RWPE1 (cell line): ENCODE data around the gene MAST3.
A peak's percentile ranks its signal among the peaks of the same experiment; 100 is the strongest.

ENCODE experiments used
- CTCF ChIA-PET: fragments of 350-600 bp; sonication (Branson Sonifier 250); formaldehyde crosslinking; extraction: SDS; loops from one replicate; lab custom pipeline; 2021; lab: Yijun Ruan, JAX
- POLR2A ChIA-PET: fragments of 400-600 bp; formaldehyde crosslinking; extraction: SDS; loops from one replicate; lab custom pipeline; 2020; ENCODE audit warnings: antibody characterized with exemption; ENCODE audit not compliant: low non-redundant PET; lab: Yijun Ruan, JAX
- DNase-seq: peaks from one replicate; pipeline ENCODE4 v3.0.0; 2012; ENCODE audit warnings: low spot score
- H3K27ac ChIP-seq: fragments of 450-650 bp; 2 replicates; pipeline ENCODE4 v1.5.1; 2017
- CTCF ChIP-seq: fragments of 450-650 bp; conservative IDR thresholded peaks from 2 replicates; pipeline ENCODE4 v1.5.1; 2017; ENCODE audit warnings: low read depth, mild to moderate bottlenecking

The MAST3 gene

GRCh38 chr19:18161636-18162002 is 64.0 kb downstream of the MAST3 start:
- no peak; the same call in none of the 2 replicates for TF ChIP-seq CTCF
- ChIA-PET CTCF (interaction anchor here (0.6 to 2.6 kb wide), 7 partner anchors 9 to 509 kb away, joined by 3 to 8 read pairs (median 4); no protein-coding TSS in a partner anchor), POLR2A (no interaction called here)
- H3K27ac ChIP-seq = peak overlapping the region; percentile 99
- no peak for DNase-seq

- CTCF ChIA-PET = no interaction called here
- POLR2A ChIA-PET = no interaction called here
- DNase-seq = no peak
- TF ChIP-seq CTCF = no peak
- H3K27ac ChIP-seq = peak overlapping the region; percentile 99
These were observed 66.5 kb downstream of the MAST3 start for GRCh38 chr19:18164072-18164471.

DNA sequence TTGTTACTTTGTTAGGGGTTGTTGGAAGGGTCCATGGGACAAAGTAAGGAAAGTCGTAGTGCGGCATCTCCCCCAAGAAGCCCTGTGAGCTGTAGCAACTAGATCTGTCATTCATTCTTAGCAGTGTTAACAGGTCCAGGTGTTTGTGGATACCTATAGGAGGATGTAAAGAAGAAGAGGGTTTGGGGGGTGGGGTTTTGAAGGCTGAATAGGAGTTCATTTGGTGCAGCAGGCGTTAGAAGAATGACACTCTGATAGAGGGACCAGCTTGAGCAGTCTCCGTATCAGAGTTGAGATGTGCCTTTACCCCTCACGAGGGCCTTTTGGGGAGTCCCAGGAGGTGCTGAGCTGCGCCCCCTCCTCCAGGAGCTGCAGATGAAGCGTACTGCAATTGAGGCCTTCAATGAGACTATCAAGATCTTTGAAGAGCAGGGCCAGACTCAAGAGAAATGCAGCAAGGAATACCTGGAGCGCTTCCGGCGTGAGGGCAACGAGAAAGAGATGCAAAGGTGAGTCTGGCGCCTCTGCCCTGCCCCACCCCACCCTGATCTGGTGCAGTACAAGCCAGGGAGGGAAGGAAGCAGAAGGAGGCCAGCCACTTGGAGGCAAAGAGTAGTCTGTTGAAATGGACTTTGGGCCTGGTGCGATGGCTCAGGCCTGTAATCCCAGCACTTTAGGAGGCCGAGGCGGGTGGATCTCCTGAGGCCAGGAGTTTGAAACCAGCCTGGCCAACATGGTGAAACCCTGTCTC is 68.4 kb downstream of the MAST3 start:
- CTCF ChIA-PET = interaction anchor here (0.6 kb wide), 1 partner anchor 58 kb away, joined by 3 read pairs; no protein-coding TSS in a partner anchor
- TF ChIP-seq CTCF = no peak
- DNase-seq = no peak
- POLR2A ChIA-PET = interaction anchor here (0.6 kb wide), 2 partner anchors 26 to 56 kb away, joined by 4 read pairs; no protein-coding TSS in a partner anchor
- H3K27ac ChIP-seq = peak overlapping the region; percentile 54

DNA sequence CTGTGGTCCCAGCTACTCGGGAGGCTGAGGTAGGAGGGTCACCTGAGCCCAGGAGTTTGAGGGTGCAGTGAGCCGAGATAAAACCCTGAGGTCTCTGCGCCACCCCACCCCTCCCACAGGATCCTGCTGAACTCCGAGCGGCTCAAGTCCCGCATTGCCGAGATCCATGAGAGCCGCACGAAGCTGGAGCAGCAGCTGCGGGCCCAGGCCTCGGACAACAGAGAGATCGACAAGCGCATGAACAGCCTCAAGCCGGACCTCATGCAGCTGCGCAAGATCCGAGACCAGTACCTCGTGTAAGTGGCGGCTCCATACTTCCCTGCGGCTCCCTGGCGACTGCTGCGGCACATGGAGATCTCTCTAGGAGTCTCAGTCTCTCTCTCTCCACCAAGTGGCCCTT is 69.4 kb downstream of the MAST3 start:
- CTCF ChIA-PET = interaction anchor here (1.3 to 1.6 kb wide), 2 partner anchors 9 to 15 kb away, joined by 3 to 5 read pairs; partner anchors contain the start of gene PIK3R2
- H3K27ac ChIP-seq = peak overlapping the region; percentile 54
- TF ChIP-seq CTCF = no peak
- DNase-seq = no peak
- POLR2A ChIA-PET = no interaction called here

- ChIA-PET POLR2A (no interaction called here), CTCF (interaction anchor here (0.7 to 1.6 kb wide), 8 partner anchors 10 to 88 kb away, joined by 3 to 7 read pairs (median 4); partner anchors contain the start of gene PIK3R2)
- H3K27ac ChIP-seq = peak overlapping the region; percentile 54
- DNase-seq = peak; percentile 68
- TF ChIP-seq CTCF = peak; percentile 91
These were observed 70.5 kb downstream of the MAST3 start for GRCh38 chr19:18167975-18168645.

DNA sequence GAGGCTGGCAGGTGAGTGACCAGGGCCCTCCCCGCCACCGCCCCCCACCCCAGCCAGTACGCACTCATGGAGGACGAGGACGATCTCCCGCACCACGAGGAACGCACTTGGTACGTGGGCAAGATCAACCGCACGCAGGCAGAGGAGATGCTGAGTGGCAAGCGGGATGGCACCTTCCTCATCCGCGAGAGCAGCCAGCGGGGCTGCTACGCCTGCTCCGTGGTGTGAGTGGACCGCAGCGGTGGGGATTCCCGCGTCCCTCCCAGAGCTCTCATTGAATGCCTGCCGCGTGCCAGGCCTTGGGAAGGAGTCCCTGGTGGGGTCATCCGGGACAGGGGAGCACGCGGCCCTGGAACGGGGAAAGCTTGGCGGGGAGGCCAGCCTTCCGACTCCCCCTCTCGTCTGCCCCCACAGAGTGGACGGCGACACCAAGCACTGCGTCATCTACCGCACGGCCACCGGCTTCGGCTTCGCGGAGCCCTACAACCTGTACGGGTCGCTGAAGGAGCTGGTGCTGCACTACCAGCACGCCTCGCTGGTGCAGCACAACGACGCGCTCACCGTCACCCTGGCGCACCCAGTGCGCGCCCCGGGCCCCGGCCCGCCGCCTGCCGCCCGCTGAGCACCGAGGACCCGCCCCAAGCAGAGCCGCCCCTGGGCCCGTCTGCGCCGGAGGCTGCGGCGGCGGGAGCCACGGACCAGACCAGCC is 71.2 kb downstream of the MAST3 start:
- ChIA-PET CTCF (interaction anchor here (1.0 to 1.4 kb wide), 4 partner anchors 13 to 83 kb away, joined by 3 to 7 read pairs (median 4); no protein-coding TSS in a partner anchor), POLR2A (no interaction called here)
- TF ChIP-seq CTCF = no peak

More for the DNA sequence above, 71.2 kb downstream of the MAST3 start:
- H3K27ac ChIP-seq = peak overlapping the region; percentile 88
- no peak for DNase-seq
